ENCODE measurements around the gene ATP8A2. TPM values are rescaled to one million over a fixed set of nuclear protein-coding genes. Genes with fewer than 3 reads are reported as not detected.
"Not testable (repeated sequence)": the region's sequence is repeated elsewhere in the genome, so short reads cannot be mapped to it uniquely, and the experiment has no call there.

The ATP8A2 gene
- total RNA-seq, 4 donors from 2014 or later: 0.13 to 0.24 (median 0.20) TPM

GRCh38 chr13:25783076-25783475 is 411.3 kb downstream of the ATP8A2 start:
- no peaks in the 10 kb centered on the region for H3K4me1 ChIP-seq
- H3K27me3 ChIP-seq: no peaks in the 10 kb centered on the region
- H3K27ac ChIP-seq: no peak overlapping the region
- H3K4me3 ChIP-seq: no peak overlapping the region
- 94% methylated on average over 2 of the region's 2 CpGs for WGBS
- no peaks in the 10 kb centered on the region for H3K36me3 ChIP-seq
- H3K9me3 ChIP-seq: no peaks in the 10 kb centered on the region
- DNase-seq (ENCODE audit: low spot score in 2 of 2): no peak
- TF ChIP-seq POLR2AphosphoS5 (IDR thresholded peaks at IDR 0.05): no peak
- TF ChIP-seq POLR2A (IDR thresholded peaks at IDR 0.05): no peak
- TF ChIP-seq CTCF (IDR thresholded peaks at IDR 0.05): no peak
- TF ChIP-seq EP300 (IDR thresholded peaks at IDR 0.05): no peak

- H3K27ac ChIP-seq: no peak overlapping the region
- no peaks in the 10 kb centered on the region for H3K36me3 ChIP-seq
- H3K27me3 ChIP-seq: no peaks in the 10 kb centered on the region
- no peak for TF ChIP-seq POLR2A (IDR thresholded peaks at IDR 0.05)
- TF ChIP-seq POLR2AphosphoS5 (IDR thresholded peaks at IDR 0.05): no peak
- no peak for TF ChIP-seq EP300 (IDR thresholded peaks at IDR 0.05)
- TF ChIP-seq CTCF (IDR thresholded peaks at IDR 0.05): no peak
- H3K9me3 ChIP-seq: no peaks in the 10 kb centered on the region
- no peak overlapping the region for H3K4me3 ChIP-seq
- DNase-seq (ENCODE audit: low spot score in 2 of 2): no peak
- H3K4me1 ChIP-seq: no peaks in the 10 kb centered on the region
- 39% methylated on average over 5 of the region's 5 CpGs for WGBS
These were observed 411.8 kb downstream of the ATP8A2 start for GRCh38 chr13:25783601-25784024.

- H3K4me3 ChIP-seq: no peak overlapping the region
- 64% methylated on average over 4 of the region's 4 CpGs for WGBS
- H3K4me1 ChIP-seq: no peaks in the 10 kb centered on the region
- H3K27me3 ChIP-seq: no peaks in the 10 kb centered on the region
- H3K9me3 ChIP-seq: no peaks in the 10 kb centered on the region
- no peak overlapping the region for H3K27ac ChIP-seq
- H3K36me3 ChIP-seq: no peaks in the 10 kb centered on the region
- TF ChIP-seq CTCF (IDR thresholded peaks at IDR 0.05): no peak
- TF ChIP-seq POLR2AphosphoS5 (IDR thresholded peaks at IDR 0.05): no peak
- no peak for TF ChIP-seq POLR2A (IDR thresholded peaks at IDR 0.05)
- no peak for TF ChIP-seq EP300 (IDR thresholded peaks at IDR 0.05)
- DNase-seq (ENCODE audit: low spot score in 2 of 2): no peak
These were observed 412.3 kb downstream of the ATP8A2 start for GRCh38 chr13:25784119-25784518.

- not testable (repeated sequence) for H3K27me3 ChIP-seq; DNase-seq (ENCODE audit: low spot score in 2 of 2); H3K27ac ChIP-seq; H3K36me3 ChIP-seq; H3K4me1 ChIP-seq; H3K9me3 ChIP-seq; H3K4me3 ChIP-seq
- 92% methylated on average over 1 of the region's 1 CpG for WGBS
These were observed 418.4 kb downstream of the ATP8A2 start for GRCh38 chr13:25790137-25790536.

GRCh38 chr13:25795277-25795676 is 423.5 kb downstream of the ATP8A2 start:
- Histone ChIP-seq H3K36me3 (no peaks in the 10 kb centered on the region), H3K27me3 (peaks cover 3% of the 10 kb centered on the region), H3K4me1 (no peaks in the 10 kb centered on the region), H3K27ac (no peak overlapping the region), H3K4me3 (no peak overlapping the region), H3K9me3 (no peaks in the 10 kb centered on the region)
- TF ChIP-seq POLR2AphosphoS5 (IDR thresholded peaks at IDR 0.05): no peak
- no peak for TF ChIP-seq POLR2A (IDR thresholded peaks at IDR 0.05)
- TF ChIP-seq CTCF (IDR thresholded peaks at IDR 0.05): no peak
- no peak for TF ChIP-seq EP300 (IDR thresholded peaks at IDR 0.05)
- DNase-seq (ENCODE audit: low spot score in 2 of 2): no peak
- WGBS: 75% methylated on average over 1 of the region's 1 CpG

GRCh38 chr13:25796474-25796873 is 424.7 kb downstream of the ATP8A2 start:
- Histone ChIP-seq H3K4me1 (no peaks in the 10 kb centered on the region), H3K4me3 (no peak overlapping the region), H3K27ac (no peak overlapping the region), H3K27me3 (peaks cover 4% of the 10 kb centered on the region), H3K36me3 (no peaks in the 10 kb centered on the region), H3K9me3 (no peaks in the 10 kb centered on the region)
- no peak for DNase-seq (ENCODE audit: low spot score in 2 of 2)
- TF ChIP-seq POLR2AphosphoS5 (IDR thresholded peaks at IDR 0.05): no peak
- no peak for TF ChIP-seq POLR2A (IDR thresholded peaks at IDR 0.05)
- TF ChIP-seq CTCF (IDR thresholded peaks at IDR 0.05): no peak
- TF ChIP-seq EP300 (IDR thresholded peaks at IDR 0.05): no peak
- WGBS: 87% methylated on average over 1 of the region's 1 CpG
